HG02885 (cell line): ENCODE data around the gene EIF5B.

ENCODE experiments used
- ATAC-seq: cut with Tn5 transposase; IDR thresholded peaks from one replicate; pipeline ENCODE4 v1.9.1; 2021; ENCODE audit warnings: mild to moderate bottlenecking; ENCODE audit not compliant: unreplicated experiment, poor library complexity

The EIF5B gene

GRCh38 chr2:99404039-99404796, 67.0 kb downstream of the EIF5B start:
- no peak for ATAC-seq

- ATAC-seq = no peak
Measured at GRCh38 chr2:99404797-99405669, 67.8 kb downstream of the EIF5B start.

GRCh38 chr2:99406137-99406536, 68.9 kb downstream of the EIF5B start:
- no peak for ATAC-seq

GRCh38 chr2:99410276-99410675, 73.1 kb downstream of the EIF5B start:
- ATAC-seq = no peak

- no peak for ATAC-seq
Measured at GRCh38 chr2:99414566-99414965, 77.4 kb downstream of the EIF5B start.

- ATAC-seq = no peak
Measured at GRCh38 chr2:99417396-99417795, 80.2 kb downstream of the EIF5B start.

GRCh38 chr2:99420031-99420430, 82.8 kb downstream of the EIF5B start:
- ATAC-seq = no peak

GRCh38 chr2:99420751-99421299, 83.6 kb downstream of the EIF5B start:
- ATAC-seq = no peak

GRCh38 chr2:99421469-99421868, 84.3 kb downstream of the EIF5B start:
- no peak for ATAC-seq

GRCh38 chr2:99422599-99422998, 85.4 kb downstream of the EIF5B start:
- peak; percentile 78 for ATAC-seq

- no peak for ATAC-seq
Measured at GRCh38 chr2:99424371-99424770, 87.2 kb downstream of the EIF5B start.

GRCh38 chr2:99425022-99425421, 87.8 kb downstream of the EIF5B start:
- no peak for ATAC-seq

- ATAC-seq = no peak
Measured at GRCh38 chr2:99430614-99431291, 93.6 kb downstream of the EIF5B start.

GRCh38 chr2:99431587-99432275, 94.5 kb downstream of the EIF5B start:
- no peak for ATAC-seq

- ATAC-seq = no peak
Measured at GRCh38 chr2:99433340-99433739, 96.2 kb downstream of the EIF5B start.

- no peak for ATAC-seq
Measured at GRCh38 chr2:99436874-99437273, 99.7 kb downstream of the EIF5B start.

- no peak for ATAC-seq
Measured at GRCh38 chr2:99439971-99440505, 102.8 kb downstream of the EIF5B start.

GRCh38 chr2:99442837-99443236, 105.6 kb downstream of the EIF5B start:
- no peak for ATAC-seq

GRCh38 chr2:99444222-99444621, 107.0 kb downstream of the EIF5B start:
- ATAC-seq = no peak

- ATAC-seq = no peak
Measured at GRCh38 chr2:99445065-99445464, 107.9 kb downstream of the EIF5B start.
